Erythroblast (primary cell): ENCODE data around the gene RAD21L1.
"Not testable (repeated sequence)": the region's sequence is repeated elsewhere in the genome, so short reads cannot be mapped to it uniquely, and the experiment has no call there.

Source experiments
- DNase-seq, 2 experiments: peaks; one replicate each; lab custom pipeline; 2025; lab: John Stamatoyannopoulos, UW
- GATA1 ChIP-seq: IDR thresholded peaks from 2 replicates; pipeline ENCODE4 v1.6.1; 2011; ENCODE audit warnings: low read depth, mild to moderate bottlenecking, control low read depth, low read length, moderate library complexity
- POLR2A ChIP-seq: IDR thresholded peaks from 2 replicates; pipeline ENCODE4 v1.6.1; 2011; ENCODE audit warnings: mild to moderate bottlenecking, low read length

The RAD21L1 gene

GRCh38 chr20:1207293-1207878, 18.5 kb upstream of the RAD21L1 start:
- TF ChIP-seq POLR2A (no peak), GATA1 (no peak)
- DNase-seq: no peak

- no peak for DNase-seq
- TF ChIP-seq GATA1 (no peak), POLR2A (no peak)
Measured at GRCh38 chr20:1209447-1210387, 16.1 kb upstream of the RAD21L1 start.

- DNase-seq: no peak
- no peak for TF ChIP-seq POLR2A
- TF ChIP-seq GATA1: no peak
Measured at GRCh38 chr20:1210501-1210900, 15.3 kb upstream of the RAD21L1 start.

DNA sequence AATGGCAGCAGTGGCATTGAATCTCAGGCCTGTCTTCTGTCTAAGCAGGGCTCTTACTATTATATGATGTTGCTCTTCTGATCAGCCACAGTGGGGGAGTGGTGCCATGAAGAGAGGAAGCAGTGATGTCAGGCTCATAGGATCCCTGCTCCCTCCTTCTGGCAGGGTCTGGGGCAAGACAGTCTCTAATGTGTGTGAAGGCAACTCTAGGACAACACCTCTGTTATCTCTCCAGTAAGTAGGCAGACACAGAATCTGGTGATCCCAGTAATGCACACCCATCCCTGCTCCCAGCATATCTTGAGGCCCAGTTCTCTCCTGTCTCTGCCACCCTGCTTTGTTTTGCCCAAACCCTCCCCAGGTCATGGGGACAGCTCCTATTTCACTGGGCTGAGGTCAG, 13.8 kb upstream of the RAD21L1 start:
- peak; percentile 75 to 89 for DNase-seq
- TF ChIP-seq GATA1: no peak
- TF ChIP-seq POLR2A: no peak

DNA sequence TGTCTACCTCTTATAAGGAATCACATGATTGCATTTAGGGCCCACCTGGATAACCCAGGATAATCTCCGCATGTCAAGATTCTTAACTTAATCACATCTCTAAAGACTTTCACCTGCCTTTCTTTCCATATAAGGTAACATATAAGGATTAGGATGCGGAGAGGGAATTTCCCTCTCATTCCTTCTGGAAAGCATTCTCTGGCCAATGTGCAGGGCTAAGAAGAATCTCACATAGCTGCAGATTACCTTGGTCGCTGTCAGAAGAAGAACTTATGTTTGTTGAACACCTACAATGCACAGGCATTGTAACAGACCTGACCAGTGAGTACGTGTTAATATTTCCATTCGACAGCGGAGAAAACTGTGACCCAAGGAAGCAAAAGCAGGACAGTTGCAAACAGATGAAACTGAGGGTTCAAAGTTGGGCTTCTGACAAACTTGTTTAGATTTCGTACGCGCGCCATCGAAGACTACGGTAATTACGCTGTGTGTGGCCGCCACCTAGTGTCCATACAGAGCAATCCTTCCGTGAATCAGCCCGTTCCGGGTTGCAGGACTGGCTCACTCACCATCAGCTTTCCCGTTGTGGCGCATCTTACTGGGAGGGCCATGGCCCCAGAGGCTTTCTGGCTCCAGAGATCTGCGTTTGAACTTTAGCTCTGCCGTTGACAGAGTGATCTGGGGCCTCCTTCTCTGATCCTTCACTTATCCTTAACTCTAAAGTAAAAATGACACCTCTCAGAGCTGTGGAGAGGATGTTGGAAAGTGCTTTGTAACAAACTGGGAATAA, 13.0 kb upstream of the RAD21L1 start:
- DNase-seq: peak; percentile 86 to 91
- TF ChIP-seq GATA1 (no peak), POLR2A (no peak)

DNA sequence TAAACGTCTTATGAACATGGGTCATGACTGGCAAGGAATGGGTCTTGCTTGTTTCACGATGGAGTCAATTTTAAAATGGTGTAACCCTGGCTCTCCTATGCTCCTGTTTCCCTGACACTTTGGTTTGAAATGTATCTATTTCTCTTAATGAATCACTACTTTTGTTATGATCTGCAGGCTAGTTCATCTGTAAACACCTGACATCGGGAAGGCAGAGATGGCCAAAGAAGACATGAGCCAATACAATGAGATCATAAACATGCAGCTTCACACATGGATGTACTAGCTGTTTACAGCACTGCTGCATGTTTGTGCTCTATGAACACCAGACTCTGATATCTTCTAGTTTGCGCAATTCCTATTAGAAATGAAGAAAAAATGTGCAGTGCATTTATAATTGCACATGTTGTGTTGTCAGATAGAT, 11.0 kb upstream of the RAD21L1 start:
- TF ChIP-seq GATA1 (no peak), POLR2A (no peak)
- DNase-seq: peak in 1 of 2 experiments; percentile 41

GRCh38 chr20:1215386-1216170, 10.3 kb upstream of the RAD21L1 start:
- peak; percentile 63 to 71 for DNase-seq

GRCh38 chr20:1216527-1217427, 9.1 kb upstream of the RAD21L1 start:
- DNase-seq: not testable (repeated sequence)

More at GRCh38 chr20:1215386-1216170, 10.3 kb upstream of the RAD21L1 start:
- no peak for TF ChIP-seq POLR2A
- no peak for TF ChIP-seq GATA1

- DNase-seq: not testable (repeated sequence)
Measured at GRCh38 chr20:1222750-1223149, 3.1 kb upstream of the RAD21L1 start.

DNA sequence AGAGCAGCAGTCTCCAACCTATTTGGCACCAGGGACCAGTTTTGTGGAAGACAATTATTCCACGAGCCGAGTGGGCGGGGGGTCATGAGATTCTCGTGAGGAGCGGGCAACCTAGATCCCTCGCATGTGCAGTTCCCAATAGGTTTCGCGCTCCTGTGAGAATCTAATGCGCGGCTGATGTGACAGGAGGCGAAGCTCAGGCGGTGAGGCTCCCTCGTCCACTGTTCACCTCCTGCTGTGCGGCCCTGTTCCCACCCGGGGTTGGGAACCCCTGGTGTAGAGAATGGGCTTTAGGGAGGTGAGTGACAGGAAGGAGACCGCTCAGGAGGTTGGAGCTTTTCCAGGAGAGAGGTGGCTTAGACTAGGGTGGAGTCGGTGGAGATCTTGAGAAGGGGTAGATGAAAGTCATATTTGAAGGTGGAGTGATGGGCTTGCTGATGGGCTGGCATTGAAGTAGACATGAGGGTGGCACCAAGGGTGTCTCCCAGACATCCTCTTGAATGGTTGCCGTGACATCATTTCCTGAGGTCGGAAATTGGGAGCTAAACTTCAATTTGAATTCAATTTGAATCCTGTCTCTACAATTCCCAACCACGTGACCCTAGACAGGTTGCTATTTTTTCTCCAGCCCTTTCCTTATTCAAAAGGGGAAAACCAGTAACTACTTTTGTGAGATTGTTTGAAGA, 1.5 kb upstream of the RAD21L1 start:
- DNase-seq: no peak
- no peak for TF ChIP-seq GATA1
- no peak for TF ChIP-seq POLR2A

DNA sequence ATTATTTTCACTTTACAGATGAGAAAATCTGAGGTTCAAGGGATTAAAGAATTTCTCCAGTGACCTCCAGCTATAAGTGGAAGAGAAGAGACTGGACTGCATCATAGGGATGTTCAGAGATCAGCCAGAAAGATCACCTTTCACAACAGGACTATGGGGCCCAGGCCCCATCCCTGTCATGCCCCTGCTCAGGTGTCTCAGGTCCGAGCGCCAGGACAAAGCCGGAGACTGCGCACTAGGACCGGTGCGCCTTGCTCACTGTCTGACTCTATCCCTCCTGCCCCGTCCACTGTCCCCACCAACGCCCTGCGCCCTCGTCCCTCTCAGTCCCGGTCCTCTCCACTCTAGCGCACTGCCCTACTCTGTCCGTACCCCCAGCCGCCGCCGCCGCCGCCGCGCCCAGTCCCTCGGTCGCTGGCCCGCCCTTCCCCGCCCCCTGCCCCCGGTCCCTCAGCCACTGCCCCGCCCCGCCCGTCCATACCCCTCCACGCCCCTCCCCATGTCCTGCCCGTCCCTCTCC, 521 bp upstream of the RAD21L1 start:
- no peak for DNase-seq
- no peak for TF ChIP-seq POLR2A
- TF ChIP-seq GATA1: no peak

- no peak for TF ChIP-seq POLR2A
- TF ChIP-seq GATA1: no peak
- DNase-seq: no peak
Measured at GRCh38 chr20:1229541-1229940, 3.7 kb downstream of the RAD21L1 start.
